C4-2B (cell line): ENCODE results near the gene ZNF618.

Experiments
- H3K27ac ChIP-seq: fragments of 450-650 bp; 2 replicates; pipeline ENCODE4 v1.5.1; 2017
- ZFX ChIP-seq: fragments of 450-650 bp; IDR thresholded peaks from 2 replicates; pipeline ENCODE4 v1.6.1; 2017
- TF ChIP-seq, protein P1 (sequence below): fragments of 450-650 bp; conservative IDR thresholded peaks from 2 replicates; pipeline ENCODE4 v1.5.1; 2017; ENCODE audit warnings: mild to moderate bottlenecking

ZNF618 gene

DNA sequence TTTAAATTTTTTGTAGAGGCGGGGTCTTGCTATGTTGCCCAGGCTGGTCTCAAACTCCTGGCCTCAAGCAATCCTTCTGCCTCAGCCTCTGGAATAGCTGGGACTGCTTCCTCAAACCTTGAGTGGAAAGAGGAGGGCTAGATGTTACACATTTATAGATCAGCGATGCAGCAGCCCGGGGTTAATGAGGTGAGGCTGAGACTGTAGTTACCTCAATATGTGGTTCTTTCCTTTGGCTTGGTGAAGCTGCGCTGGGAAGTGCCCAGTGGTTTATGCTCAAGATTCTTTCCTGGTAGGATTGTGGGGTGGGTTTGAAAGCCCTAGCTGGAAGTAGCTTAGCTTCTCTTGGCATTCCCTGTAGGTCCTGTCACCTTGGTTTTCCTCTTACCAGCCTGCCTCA is 22.5 kb downstream of the ZNF618 start:
- TF ChIP-seq, protein P1, sequence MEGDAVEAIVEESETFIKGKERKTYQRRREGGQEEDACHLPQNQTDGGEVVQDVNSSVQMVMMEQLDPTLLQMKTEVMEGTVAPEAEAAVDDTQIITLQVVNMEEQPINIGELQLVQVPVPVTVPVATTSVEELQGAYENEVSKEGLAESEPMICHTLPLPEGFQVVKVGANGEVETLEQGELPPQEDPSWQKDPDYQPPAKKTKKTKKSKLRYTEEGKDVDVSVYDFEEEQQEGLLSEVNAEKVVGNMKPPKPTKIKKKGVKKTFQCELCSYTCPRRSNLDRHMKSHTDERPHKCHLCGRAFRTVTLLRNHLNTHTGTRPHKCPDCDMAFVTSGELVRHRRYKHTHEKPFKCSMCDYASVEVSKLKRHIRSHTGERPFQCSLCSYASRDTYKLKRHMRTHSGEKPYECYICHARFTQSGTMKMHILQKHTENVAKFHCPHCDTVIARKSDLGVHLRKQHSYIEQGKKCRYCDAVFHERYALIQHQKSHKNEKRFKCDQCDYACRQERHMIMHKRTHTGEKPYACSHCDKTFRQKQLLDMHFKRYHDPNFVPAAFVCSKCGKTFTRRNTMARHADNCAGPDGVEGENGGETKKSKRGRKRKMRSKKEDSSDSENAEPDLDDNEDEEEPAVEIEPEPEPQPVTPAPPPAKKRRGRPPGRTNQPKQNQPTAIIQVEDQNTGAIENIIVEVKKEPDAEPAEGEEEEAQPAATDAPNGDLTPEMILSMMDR: no peak
- no peak for TF ChIP-seq ZFX
- H3K27ac ChIP-seq: no peak overlapping the region

DNA sequence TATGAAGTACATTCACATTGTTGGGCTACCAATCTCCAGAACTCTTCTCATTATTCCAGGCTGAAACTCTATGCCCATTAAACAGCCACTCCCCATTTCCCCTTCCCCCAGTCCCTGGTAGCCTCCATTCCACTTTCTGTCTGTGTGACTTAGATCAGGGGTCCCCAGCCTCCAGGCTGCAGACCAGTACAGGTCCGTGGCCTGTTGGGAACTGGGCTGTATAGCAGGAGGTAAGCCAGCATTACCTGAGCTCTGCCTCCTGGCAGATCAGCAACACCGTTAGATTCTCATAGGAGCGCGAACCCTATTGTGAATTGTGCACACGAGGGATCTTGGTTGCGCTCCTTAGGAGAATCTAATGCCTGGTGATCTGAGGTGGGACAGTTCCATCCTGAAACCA is 23.1 kb downstream of the ZNF618 start:
- TF ChIP-seq ZFX: no peak
- TF ChIP-seq, protein P1: no peak
- H3K27ac ChIP-seq: no peak overlapping the region

DNA sequence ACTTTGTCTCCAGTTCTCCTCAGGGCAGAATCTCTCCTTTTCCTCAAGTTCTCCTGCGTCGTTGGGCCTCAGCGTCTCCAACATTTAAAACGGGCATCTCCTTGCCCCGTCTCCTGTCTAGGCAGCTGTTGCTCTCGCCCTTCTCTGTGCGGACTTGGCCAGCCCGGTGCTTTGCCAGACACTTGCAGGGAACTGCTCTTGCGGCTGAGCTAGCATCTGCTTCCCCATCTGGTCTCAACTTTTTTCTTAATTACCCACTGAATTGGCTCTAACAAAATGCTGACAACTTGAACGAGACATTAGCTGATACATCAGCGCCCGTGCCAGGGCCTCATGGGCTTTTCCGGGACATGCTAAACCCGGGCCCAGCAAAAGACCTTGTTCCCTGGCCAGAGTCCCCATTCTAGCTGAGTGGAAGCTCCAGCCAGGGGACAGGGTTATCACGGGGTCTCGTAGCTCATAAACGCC is 25.1 kb downstream of the ZNF618 start:
- no peak for TF ChIP-seq ZFX
- TF ChIP-seq, protein P1: no peak
- no peak overlapping the region for H3K27ac ChIP-seq

DNA sequence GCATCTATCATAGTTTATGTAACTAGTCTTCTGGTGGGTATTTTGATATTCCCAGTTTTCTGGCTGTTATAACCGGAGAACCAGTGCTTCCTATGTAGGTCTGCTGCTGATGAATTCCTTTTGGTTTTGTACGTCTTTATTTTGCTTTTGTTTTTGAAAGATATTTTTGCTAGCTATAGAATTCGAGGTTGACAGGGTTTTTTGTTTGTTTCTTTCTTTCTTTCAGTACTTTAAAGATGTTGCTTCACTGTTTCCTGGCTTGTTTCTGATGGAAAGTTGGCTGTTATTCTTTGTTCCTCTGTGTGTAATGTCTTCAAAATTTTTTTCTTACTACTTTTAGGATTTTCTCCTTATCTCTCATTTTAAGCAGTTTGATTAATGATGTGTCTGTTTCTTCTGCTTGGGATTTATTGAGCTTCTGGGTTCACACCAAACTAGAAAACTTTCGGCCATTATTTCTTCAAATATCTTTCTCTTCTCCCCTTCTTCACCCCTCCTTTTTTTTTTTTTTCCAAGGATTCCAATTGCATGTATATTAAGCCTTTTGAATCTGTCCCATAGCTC is 27.5 kb downstream of the ZNF618 start:
- TF ChIP-seq ZFX: no peak
- TF ChIP-seq, protein P1: no peak
- no peak overlapping the region for H3K27ac ChIP-seq

DNA sequence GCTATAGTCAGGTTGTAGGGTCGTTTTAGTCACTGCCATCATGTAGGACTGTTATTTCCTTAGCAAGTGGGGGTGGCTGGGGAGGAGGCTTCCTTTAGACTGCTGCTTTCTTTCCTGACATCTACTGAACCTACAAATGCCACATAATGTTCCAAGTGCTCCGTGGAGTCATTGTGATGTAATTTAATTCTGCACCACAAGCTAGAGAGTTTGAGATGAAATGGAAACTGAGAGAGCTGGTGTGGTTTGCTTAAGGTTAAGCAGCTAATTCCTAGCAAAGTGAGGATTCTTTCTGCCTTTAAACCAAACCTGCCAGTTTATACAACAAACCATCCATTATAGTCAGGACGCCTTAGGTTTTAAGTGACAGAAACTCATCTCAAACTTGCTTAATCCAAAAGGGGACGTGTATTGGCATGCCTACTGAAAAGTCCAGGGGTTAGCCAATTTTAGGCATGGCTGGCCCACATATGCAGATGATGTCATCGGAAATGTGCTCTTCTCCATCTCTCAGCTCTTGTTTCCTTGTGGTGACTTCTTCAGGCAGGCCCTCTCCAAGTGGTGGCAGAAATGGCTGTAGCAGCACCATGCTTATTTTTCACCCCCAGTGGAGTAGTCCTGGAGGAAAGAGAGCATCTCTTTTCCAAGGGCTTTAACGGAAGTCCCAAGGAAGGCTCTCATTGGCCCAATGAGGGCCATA is 30.5 kb downstream of the ZNF618 start:
- TF ChIP-seq, protein P1: no peak
- no peak for TF ChIP-seq ZFX
- no peak overlapping the region for H3K27ac ChIP-seq

DNA sequence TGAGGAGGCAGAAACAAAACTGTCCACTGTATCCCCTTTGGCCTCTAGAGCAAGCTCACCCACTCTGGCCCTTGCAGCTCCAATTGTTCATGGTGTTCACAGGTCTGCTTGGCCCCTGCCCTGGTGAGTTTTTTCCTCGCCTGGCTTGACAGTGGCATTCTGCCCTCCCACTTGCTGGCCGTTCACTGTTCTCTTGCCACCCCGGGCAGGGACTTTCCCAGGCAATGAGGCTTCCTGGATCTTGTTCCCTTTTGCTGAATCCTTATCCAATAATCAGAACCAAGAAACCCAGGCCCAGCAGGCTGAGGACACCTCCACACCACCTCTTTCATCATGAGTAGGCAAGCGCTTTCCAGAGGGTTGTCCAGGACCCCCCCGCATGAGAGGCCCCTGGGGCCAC is 31.2 kb downstream of the ZNF618 start:
- no peak overlapping the region for H3K27ac ChIP-seq
- TF ChIP-seq, protein P1: no peak
- no peak for TF ChIP-seq ZFX

DNA sequence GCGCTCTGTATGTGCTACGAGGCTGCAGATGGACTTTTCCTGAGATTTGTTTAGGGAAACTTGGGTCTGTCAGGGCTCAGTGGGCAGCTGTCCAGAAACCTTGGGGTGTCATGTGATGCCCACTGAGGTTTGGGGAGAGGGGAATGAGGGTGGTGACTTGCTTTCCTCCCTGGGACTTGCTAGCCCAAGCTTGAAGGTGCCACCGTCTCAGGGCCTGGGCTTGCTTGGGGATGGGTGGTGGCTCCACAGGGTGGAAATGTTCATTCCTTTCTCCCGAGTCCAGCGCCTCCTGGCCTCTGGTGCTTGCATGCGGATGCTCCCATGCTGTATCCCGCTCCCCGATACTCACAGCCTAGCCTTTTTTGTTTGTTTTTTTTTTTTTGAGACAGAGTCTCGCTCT is 33.3 kb downstream of the ZNF618 start:
- H3K27ac ChIP-seq: peak overlapping the region; percentile 12; the same call in 1 of the 2 replicates
- TF ChIP-seq, protein P1: no peak
